ENCODE data around the gene SCNN1B. TPM values are rescaled to one million over a fixed set of nuclear protein-coding genes. Genes with fewer than 3 reads are reported as not detected.
"Not testable (repeated sequence)": the region's sequence is repeated elsewhere in the genome, so short reads cannot be mapped to it uniquely, and the experiment has no call there.

SCNN1B gene
- total RNA-seq, 2 experiments from 2014 or later, result not detected

- no peak overlapping the region for H3K27ac Mint-ChIP-seq
- no peaks in the 10 kb centered on the region for H3K9me3 ChIP-seq (ENCODE audit: control insufficient read depth in 1 of 2, insufficient read depth in 1 of 2, low read length in 2 of 2)
- no peaks in the 10 kb centered on the region for H3K9me3 Mint-ChIP-seq
- H3K27me3 ChIP-seq (ENCODE audit: control insufficient read depth in 1 of 2, insufficient read depth in 2 of 2, low read length in 2 of 2), result no peaks in the 10 kb centered on the region
- H3K4me3 Mint-ChIP-seq, result no peak overlapping the region
- H3K36me3 ChIP-seq (ENCODE audit: insufficient read depth, low read length), result no peaks in the 10 kb centered on the region
- no peaks in the 10 kb centered on the region for H3K36me3 Mint-ChIP-seq (ENCODE audit: low read depth)
- no peak overlapping the region for H3K27ac ChIP-seq (ENCODE audit: low read depth in 1 of 2, low read length in 2 of 2)
- no peaks in the 10 kb centered on the region for H3K4me1 Mint-ChIP-seq (ENCODE audit: low read depth)
- intact Hi-C loops (cut with DNase I, micrococcal nuclease), result no loop called here
- H3K4me3 ChIP-seq (ENCODE audit: low read length), result no peak overlapping the region
- no peaks in the 10 kb centered on the region for H3K4me1 ChIP-seq (ENCODE audit: insufficient read depth, low read length)
- POLR2A ChIA-PET, result no interaction called here
- DNase-seq, result no peak
- CTCF ChIA-PET, result no interaction called here
- no peak for ATAC-seq (ENCODE audit: poor library complexity)
- H3K27me3 Mint-ChIP-seq, result no peaks in the 10 kb centered on the region
- TF ChIP-seq, protein P1, sequence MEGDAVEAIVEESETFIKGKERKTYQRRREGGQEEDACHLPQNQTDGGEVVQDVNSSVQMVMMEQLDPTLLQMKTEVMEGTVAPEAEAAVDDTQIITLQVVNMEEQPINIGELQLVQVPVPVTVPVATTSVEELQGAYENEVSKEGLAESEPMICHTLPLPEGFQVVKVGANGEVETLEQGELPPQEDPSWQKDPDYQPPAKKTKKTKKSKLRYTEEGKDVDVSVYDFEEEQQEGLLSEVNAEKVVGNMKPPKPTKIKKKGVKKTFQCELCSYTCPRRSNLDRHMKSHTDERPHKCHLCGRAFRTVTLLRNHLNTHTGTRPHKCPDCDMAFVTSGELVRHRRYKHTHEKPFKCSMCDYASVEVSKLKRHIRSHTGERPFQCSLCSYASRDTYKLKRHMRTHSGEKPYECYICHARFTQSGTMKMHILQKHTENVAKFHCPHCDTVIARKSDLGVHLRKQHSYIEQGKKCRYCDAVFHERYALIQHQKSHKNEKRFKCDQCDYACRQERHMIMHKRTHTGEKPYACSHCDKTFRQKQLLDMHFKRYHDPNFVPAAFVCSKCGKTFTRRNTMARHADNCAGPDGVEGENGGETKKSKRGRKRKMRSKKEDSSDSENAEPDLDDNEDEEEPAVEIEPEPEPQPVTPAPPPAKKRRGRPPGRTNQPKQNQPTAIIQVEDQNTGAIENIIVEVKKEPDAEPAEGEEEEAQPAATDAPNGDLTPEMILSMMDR (IDR thresholded peaks at IDR 0.05), result no peak
Measured at GRCh38 chr16:23379707-23380106, 77.6 kb downstream of the SCNN1B start.

DNA sequence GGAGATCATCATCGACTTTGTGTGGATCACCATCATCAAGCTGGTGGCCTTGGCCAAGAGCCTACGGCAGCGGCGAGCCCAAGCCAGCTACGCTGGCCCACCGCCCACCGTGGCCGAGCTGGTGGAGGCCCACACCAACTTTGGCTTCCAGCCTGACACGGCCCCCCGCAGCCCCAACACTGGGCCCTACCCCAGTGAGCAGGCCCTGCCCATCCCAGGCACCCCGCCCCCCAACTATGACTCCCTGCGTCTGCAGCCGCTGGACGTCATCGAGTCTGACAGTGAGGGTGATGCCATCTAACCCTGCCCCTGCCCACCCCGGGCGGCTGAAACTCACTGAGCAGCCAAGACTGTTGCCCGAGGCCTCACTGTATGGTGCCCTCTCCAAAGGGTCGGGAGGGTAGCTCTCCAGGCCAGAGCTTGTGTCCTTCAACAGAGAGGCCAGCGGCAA is 78.4 kb downstream of the SCNN1B start:
- ATAC-seq (ENCODE audit: poor library complexity), result no peak
- TF ChIP-seq, protein P1 (IDR thresholded peaks at IDR 0.05), result no peak
- Histone ChIP-seq H3K36me3 (ENCODE audit: insufficient read depth, low read length) (no peaks in the 10 kb centered on the region), H3K4me3 (ENCODE audit: low read length) (no peak overlapping the region), H3K27ac (ENCODE audit: low read depth in 1 of 2, low read length in 2 of 2) (no peak overlapping the region), H3K4me1 (ENCODE audit: insufficient read depth, low read length) (no peaks in the 10 kb centered on the region), H3K27me3 (ENCODE audit: control insufficient read depth in 1 of 2, insufficient read depth in 2 of 2, low read length in 2 of 2) (no peaks in the 10 kb centered on the region), H3K9me3 (ENCODE audit: control insufficient read depth in 1 of 2, insufficient read depth in 1 of 2, low read length in 2 of 2) (no peaks in the 10 kb centered on the region)
- Mint-ChIP-seq H3K27me3 (no peaks in the 10 kb centered on the region), H3K27ac (no peak overlapping the region), H3K9me3 (no peaks in the 10 kb centered on the region), H3K4me1 (ENCODE audit: low read depth) (no peaks in the 10 kb centered on the region), H3K36me3 (ENCODE audit: low read depth) (no peaks in the 10 kb centered on the region), H3K4me3 (no peak overlapping the region)
- no peak for DNase-seq
- ChIA-PET POLR2A (no interaction called here), CTCF (no interaction called here)
- intact Hi-C loops (cut with DNase I, micrococcal nuclease), result no loop called here

DNA sequence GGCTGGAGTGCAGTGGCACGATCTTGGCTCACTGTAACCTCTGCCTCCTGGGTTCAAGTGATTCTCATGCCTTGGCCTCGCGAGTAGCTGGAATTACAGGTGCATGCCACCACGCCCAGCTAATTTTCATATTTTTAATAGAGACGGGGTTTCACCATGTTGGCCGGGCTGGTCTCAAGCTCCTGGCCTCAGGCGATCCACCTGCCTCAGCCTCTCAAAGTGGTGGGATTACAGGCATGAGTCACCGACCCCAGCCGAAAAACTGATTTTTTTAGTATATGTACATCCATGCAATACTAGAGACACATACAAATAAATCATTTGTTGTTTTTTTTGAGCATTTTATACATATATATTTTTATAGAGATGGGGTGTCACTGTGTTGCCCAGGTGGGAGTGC is 79.6 kb downstream of the SCNN1B start:
- H3K9me3 ChIP-seq (ENCODE audit: control insufficient read depth in 1 of 2, insufficient read depth in 1 of 2, low read length in 2 of 2); H3K36me3 ChIP-seq (ENCODE audit: insufficient read depth, low read length); H3K27me3 Mint-ChIP-seq; H3K4me1 ChIP-seq (ENCODE audit: insufficient read depth, low read length); H3K4me1 Mint-ChIP-seq (ENCODE audit: low read depth); H3K36me3 Mint-ChIP-seq (ENCODE audit: low read depth); ATAC-seq (ENCODE audit: poor library complexity); H3K27me3 ChIP-seq (ENCODE audit: control insufficient read depth in 1 of 2, insufficient read depth in 2 of 2, low read length in 2 of 2); intact Hi-C loops (cut with DNase I, micrococcal nuclease); H3K4me3 Mint-ChIP-seq; H3K27ac ChIP-seq (ENCODE audit: low read depth in 1 of 2, low read length in 2 of 2); POLR2A ChIA-PET; DNase-seq; CTCF ChIA-PET; H3K9me3 Mint-ChIP-seq; H3K4me3 ChIP-seq (ENCODE audit: low read length); H3K27ac Mint-ChIP-seq: not testable (repeated sequence)

DNA sequence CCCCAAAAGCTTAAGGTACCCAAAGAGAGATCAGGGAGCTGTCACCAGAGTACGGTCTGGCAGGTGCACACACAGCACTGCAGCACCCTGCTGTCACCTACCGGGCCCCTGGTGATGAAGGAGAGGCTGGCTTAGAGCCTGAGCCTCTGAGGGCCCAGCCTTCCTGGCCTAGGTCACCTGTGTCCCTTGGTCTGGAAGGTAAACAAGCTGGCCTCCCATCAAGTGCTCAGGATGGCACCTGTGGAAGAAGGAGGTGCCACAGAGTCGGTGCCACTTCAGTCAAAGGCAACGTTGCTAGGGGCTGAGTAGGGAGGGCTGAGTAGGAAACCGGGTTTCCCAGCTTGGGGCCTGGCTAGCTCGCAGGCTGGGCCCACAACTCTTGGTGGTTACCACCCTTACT is 80.2 kb downstream of the SCNN1B start:
- ATAC-seq (ENCODE audit: poor library complexity), result no peak
- Mint-ChIP-seq H3K27me3 (no peaks in the 10 kb centered on the region), H3K36me3 (ENCODE audit: low read depth) (no peaks in the 10 kb centered on the region), H3K27ac (no peak overlapping the region), H3K9me3 (no peaks in the 10 kb centered on the region), H3K4me3 (no peak overlapping the region), H3K4me1 (ENCODE audit: low read depth) (no peaks in the 10 kb centered on the region)
- TF ChIP-seq, protein P1 (IDR thresholded peaks at IDR 0.05), result no peak
- Histone ChIP-seq H3K4me3 (ENCODE audit: low read length) (no peak overlapping the region), H3K36me3 (ENCODE audit: insufficient read depth, low read length) (no peaks in the 10 kb centered on the region), H3K27ac (ENCODE audit: low read depth in 1 of 2, low read length in 2 of 2) (no peak overlapping the region), H3K9me3 (ENCODE audit: control insufficient read depth in 1 of 2, insufficient read depth in 1 of 2, low read length in 2 of 2) (no peaks in the 10 kb centered on the region), H3K27me3 (ENCODE audit: control insufficient read depth in 1 of 2, insufficient read depth in 2 of 2, low read length in 2 of 2) (no peaks in the 10 kb centered on the region), H3K4me1 (ENCODE audit: insufficient read depth, low read length) (no peaks in the 10 kb centered on the region)
- intact Hi-C loops (cut with DNase I, micrococcal nuclease), result no loop called here
- POLR2A ChIA-PET, result no interaction called here
- DNase-seq, result no peak
- CTCF ChIA-PET, result no interaction called here
